ENCODE measurements around the gene COA8.

DNA sequence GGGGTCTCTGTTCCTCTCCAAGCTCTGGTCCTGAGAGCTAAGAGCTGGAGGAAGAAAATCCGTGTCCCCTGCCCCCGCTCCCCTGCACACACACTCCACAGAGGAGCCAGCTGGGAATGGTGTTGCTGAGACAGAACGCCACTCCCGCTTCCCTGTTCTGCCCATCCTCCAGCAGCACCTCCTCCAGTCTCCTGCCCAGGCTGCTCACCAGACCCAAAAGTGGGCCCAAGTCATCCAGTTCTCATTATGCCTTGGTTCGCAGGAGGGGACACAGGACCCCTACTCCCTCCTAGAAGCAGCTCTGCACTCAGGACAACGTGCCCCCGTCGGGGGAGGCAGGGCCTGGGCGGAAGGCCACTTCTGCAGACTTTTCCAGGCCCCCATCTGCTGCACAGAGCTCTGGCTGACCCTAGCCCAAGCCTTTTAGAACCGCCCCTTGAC is 34.6 kb upstream of the COA8 start:
- TF ChIP-seq CTCF (conservative IDR thresholded peaks at IDR 0.05; ENCODE audit: low read depth, low read length) (no peak), MXI1 (IDR thresholded peaks at IDR 0.05; ENCODE audit: borderline replicate concordance, low read depth, low read length) (no peak), MAFK (IDR thresholded peaks at IDR 0.05; ENCODE audit: low read depth, low read length) (no peak), BHLHE40 (IDR thresholded peaks at IDR 0.05; ENCODE audit: low read depth, low read length) (no peak), POLR2A (IDR thresholded peaks at IDR 0.05; ENCODE audit: low read depth, low read length) (no peak), ELK1 (IDR thresholded peaks at IDR 0.05; ENCODE audit: borderline replicate concordance, low read depth, low read length) (no peak), RCOR1 (IDR thresholded peaks at IDR 0.05; ENCODE audit: insufficient replicate concordance, low read length) (no peak), NFE2L2 (IDR thresholded peaks at IDR 0.05; ENCODE audit: low read depth, low read length) (no peak), RAD21 (IDR thresholded peaks at IDR 0.05; ENCODE audit: low read length) (no peak), MAZ (IDR thresholded peaks at IDR 0.05; ENCODE audit: borderline replicate concordance, low read depth, low read length) (no peak), SMC3 (IDR thresholded peaks at IDR 0.05; ENCODE audit: low read depth, low read length) (no peak), FOS (IDR thresholded peaks at IDR 0.05; ENCODE audit: low read depth, low read length) (no peak)
- TF ChIP-seq, protein P1, sequence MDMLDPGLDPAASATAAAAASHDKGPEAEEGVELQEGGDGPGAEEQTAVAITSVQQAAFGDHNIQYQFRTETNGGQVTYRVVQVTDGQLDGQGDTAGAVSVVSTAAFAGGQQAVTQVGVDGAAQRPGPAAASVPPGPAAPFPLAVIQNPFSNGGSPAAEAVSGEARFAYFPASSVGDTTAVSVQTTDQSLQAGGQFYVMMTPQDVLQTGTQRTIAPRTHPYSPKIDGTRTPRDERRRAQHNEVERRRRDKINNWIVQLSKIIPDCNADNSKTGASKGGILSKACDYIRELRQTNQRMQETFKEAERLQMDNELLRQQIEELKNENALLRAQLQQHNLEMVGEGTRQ (IDR thresholded peaks at IDR 0.05; ENCODE audit: low read depth, low read length), result no peak
